GM12878 (cell line): ENCODE measurements around the gene LDHAL6B. TPM values are rescaled to one million over a fixed set of nuclear protein-coding genes. Genes with fewer than 3 reads are reported as not detected.

Source experiments
- BMI1 ChIP-seq: fragments of 450-650 bp; IDR thresholded peaks from 2 replicates; pipeline ENCODE4 v1.6.1; 2016; ENCODE audit warnings: mild to moderate bottlenecking, moderate library complexity, borderline replicate concordance
- CBX5 ChIP-seq: sonication (generic); IDR thresholded peaks from 2 replicates; pipeline ENCODE4 v1.6.1; 2016; ENCODE audit warnings: low read depth, moderate library complexity, mild to moderate bottlenecking, inconsistent platforms
- ESRRA ChIP-seq: IDR thresholded peaks from 2 replicates; pipeline ENCODE4 v1.6.1; 2012; ENCODE audit warnings: mild to moderate bottlenecking, low read length, improper control_type of control experiment
- FOXM1 ChIP-seq: IDR thresholded peaks from 2 replicates; pipeline ENCODE4 v1.6.1; 2012; ENCODE audit warnings: low read depth, mild to moderate bottlenecking, inconsistent platforms, low read length, moderate library complexity
- KDM1A ChIP-seq: fragments of 200-600 bp; sonication (generic); IDR thresholded peaks from 2 replicates; pipeline ENCODE4 v1.6.1; 2016; ENCODE audit warnings: borderline replicate concordance
- RCOR1 ChIP-seq: conservative IDR thresholded peaks from 2 replicates; pipeline ENCODE4 v1.6.1; 2012; ENCODE audit warnings: low read depth, low read length, improper control_type of control experiment
- ZNF24 ChIP-seq: fragments of 450-650 bp; IDR thresholded peaks from 2 replicates; pipeline ENCODE4 v1.6.1; 2017; ENCODE audit warnings: antibody characterized with exemption, mild to moderate bottlenecking
- polyA plus RNA-seq, 11 experiments: library from polyadenylated mRNA; depleted of rRNA in 4 of 11; unstranded in 6 of 11; stranded (reverse) in 5 of 11; fragments of >200 nt; fragmentation: Nextera tagmentation in 4 of 11; fragmentation: Illumina TruSeq in 1 of 11; extraction: Ambion mirVana in 4 of 11; extraction: Trizol in 1 of 11; gene quantifications; 1 replicate in 1 of 11; 2 replicates in 10 of 11; pipeline versions ENCODE4 v1.2.1 to v1.2.3, GENCODE V29; 2011 to 2016; ENCODE audit warnings: inconsistent platforms in 2 of 11, missing spikeins in 2 of 11, low read depth in 1 of 11
- total RNA-seq, 4 experiments: library from RNA; depleted of rRNA in 3 of 4; stranded (reverse); fragments of >200 nt in 3 of 4; fragmentation: Illumina TruSeq in 1 of 4; extraction: Trizol in 1 of 4; gene quantifications; 2 replicates each; pipeline versions ENCODE4 v1.2.1 to v1.2.3, GENCODE V29; 2013 to 2021
- TF ChIP-seq, protein P1 (sequence below): IDR thresholded peaks from 2 replicates; pipeline ENCODE4 v1.6.1; 2011; ENCODE audit warnings: low read depth, low read length, improper control_type of control experiment, borderline replicate concordance
- TF ChIP-seq, protein P2 (sequence below): fragments of 450-650 bp; IDR thresholded peaks from 2 replicates; pipeline ENCODE4 v1.6.1; 2017; ENCODE audit warnings: borderline replicate concordance
- TF ChIP-seq, protein P3 (sequence below): fragments of 450-650 bp; IDR thresholded peaks from 2 replicates; pipeline ENCODE4 v1.6.1; 2017; ENCODE audit warnings: mild to moderate bottlenecking, moderate library complexity

LDHAL6B gene
- total and polyA plus RNA-seq, 10 of the 15 experiments (the other 5 are each of a cell fraction or from before 2014, with no cell fraction given) = 0.33 to 0.66 TPM; not detected in 8

DNA sequence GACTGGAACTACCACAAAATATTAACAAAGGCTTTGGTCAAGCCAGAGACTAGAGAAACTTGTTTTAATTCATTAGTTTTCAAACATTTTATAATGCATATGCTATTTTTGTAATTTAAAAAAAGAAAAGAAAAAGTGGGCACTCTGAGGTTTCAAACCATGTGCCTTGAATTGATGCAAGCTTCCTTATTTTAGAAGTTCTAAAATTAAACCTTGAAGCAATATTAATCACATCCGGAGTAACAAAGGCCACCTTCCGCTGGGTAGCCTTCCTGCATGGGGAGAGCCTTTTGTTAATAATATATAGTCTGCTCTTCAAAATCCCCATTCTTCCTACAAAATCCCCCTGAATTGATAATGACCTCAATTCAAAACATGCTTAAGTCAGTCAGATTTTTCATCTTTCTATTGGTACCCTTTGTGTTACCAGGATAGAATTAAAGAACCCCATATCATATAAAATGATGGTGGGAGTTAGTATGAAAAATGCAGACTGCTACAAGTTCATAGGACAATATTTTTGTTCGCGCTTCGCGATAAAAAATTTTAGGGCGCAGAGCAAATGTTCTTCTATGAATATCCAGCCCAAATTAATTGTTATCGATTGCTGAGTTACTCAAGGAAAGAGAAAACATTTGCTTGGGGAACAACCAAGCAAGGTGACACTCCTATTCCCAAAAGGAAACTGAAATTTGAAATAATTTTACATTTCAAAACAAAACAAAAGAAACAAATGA lies 30.6 kb downstream of the LDHAL6B start (continued):
- TF ChIP-seq, protein P1, sequence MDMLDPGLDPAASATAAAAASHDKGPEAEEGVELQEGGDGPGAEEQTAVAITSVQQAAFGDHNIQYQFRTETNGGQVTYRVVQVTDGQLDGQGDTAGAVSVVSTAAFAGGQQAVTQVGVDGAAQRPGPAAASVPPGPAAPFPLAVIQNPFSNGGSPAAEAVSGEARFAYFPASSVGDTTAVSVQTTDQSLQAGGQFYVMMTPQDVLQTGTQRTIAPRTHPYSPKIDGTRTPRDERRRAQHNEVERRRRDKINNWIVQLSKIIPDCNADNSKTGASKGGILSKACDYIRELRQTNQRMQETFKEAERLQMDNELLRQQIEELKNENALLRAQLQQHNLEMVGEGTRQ = no peak
- TF ChIP-seq, protein P2, sequence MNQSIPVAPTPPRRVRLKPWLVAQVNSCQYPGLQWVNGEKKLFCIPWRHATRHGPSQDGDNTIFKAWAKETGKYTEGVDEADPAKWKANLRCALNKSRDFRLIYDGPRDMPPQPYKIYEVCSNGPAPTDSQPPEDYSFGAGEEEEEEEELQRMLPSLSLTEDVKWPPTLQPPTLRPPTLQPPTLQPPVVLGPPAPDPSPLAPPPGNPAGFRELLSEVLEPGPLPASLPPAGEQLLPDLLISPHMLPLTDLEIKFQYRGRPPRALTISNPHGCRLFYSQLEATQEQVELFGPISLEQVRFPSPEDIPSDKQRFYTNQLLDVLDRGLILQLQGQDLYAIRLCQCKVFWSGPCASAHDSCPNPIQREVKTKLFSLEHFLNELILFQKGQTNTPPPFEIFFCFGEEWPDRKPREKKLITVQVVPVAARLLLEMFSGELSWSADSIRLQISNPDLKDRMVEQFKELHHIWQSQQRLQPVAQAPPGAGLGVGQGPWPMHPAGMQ = no peak
- no peak for TF ChIP-seq BMI1
- TF ChIP-seq FOXM1 = peak; percentile 77; the same call in 1 of the 2 replicates
- TF ChIP-seq RCOR1 = no peak
- TF ChIP-seq KDM1A = no peak
- TF ChIP-seq, protein P3, sequence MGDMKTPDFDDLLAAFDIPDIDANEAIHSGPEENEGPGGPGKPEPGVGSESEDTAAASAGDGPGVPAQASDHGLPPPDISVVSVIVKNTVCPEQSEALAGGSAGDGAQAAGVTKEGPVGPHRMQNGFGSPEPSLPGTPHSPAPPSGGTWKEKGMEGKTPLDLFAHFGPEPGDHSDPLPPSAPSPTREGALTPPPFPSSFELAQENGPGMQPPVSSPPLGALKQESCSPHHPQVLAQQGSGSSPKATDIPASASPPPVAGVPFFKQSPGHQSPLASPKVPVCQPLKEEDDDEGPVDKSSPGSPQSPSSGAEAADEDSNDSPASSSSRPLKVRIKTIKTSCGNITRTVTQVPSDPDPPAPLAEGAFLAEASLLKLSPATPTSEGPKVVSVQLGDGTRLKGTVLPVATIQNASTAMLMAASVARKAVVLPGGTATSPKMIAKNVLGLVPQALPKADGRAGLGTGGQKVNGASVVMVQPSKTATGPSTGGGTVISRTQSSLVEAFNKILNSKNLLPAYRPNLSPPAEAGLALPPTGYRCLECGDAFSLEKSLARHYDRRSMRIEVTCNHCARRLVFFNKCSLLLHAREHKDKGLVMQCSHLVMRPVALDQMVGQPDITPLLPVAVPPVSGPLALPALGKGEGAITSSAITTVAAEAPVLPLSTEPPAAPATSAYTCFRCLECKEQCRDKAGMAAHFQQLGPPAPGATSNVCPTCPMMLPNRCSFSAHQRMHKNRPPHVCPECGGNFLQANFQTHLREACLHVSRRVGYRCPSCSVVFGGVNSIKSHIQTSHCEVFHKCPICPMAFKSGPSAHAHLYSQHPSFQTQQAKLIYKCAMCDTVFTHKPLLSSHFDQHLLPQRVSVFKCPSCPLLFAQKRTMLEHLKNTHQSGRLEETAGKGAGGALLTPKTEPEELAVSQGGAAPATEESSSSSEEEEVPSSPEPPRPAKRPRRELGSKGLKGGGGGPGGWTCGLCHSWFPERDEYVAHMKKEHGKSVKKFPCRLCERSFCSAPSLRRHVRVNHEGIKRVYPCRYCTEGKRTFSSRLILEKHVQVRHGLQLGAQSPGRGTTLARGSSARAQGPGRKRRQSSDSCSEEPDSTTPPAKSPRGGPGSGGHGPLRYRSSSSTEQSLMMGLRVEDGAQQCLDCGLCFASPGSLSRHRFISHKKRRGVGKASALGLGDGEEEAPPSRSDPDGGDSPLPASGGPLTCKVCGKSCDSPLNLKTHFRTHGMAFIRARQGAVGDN = peak; percentile 95
- TF ChIP-seq CBX5 = no peak
- TF ChIP-seq ESRRA = no peak
- TF ChIP-seq ZNF24 = no peak
